Neural cell (in vitro differentiated cells): ENCODE measurements around the gene MMP13.

Source experiments
- EP300 ChIP-seq: fragments of 450-650 bp; conservative IDR thresholded peaks from 2 replicates; pipeline ENCODE4 v1.6.1; 2014; ENCODE audit warnings: antibody characterized with exemption, mild to moderate bottlenecking, moderate library complexity; ENCODE audit not compliant: poor library complexity, severe bottlenecking
- EZH2 ChIP-seq: fragments of 200-600, 300-800 bp; shearing (Covaris generic), sonication (generic); IDR thresholded peaks from 2 replicates; pipeline ENCODE4 v1.6.1; 2014; ENCODE audit warnings: antibody characterized with exemption, low read length, borderline replicate concordance, mild to moderate bottlenecking; ENCODE audit not compliant: insufficient read depth, poor library complexity, severe bottlenecking
- SMC3 ChIP-seq: fragments of 450-650 bp; conservative IDR thresholded peaks from 2 replicates; pipeline ENCODE4 v1.6.1; 2014; ENCODE audit warnings: antibody characterized with exemption, mild to moderate bottlenecking, moderate library complexity; ENCODE audit not compliant: poor library complexity
- TAF1 ChIP-seq: IDR thresholded peaks from 2 replicates; pipeline ENCODE4 v1.6.1; 2012; ENCODE audit warnings: low read depth
- TF ChIP-seq, protein P1 (sequence below): fragments of 450-650 bp; IDR thresholded peaks from 2 replicates; pipeline ENCODE4 v1.5.1; 2014; ENCODE audit warnings: antibody characterized with exemption, mild to moderate bottlenecking, moderate library complexity; ENCODE audit not compliant: poor library complexity, severe bottlenecking

DNA sequence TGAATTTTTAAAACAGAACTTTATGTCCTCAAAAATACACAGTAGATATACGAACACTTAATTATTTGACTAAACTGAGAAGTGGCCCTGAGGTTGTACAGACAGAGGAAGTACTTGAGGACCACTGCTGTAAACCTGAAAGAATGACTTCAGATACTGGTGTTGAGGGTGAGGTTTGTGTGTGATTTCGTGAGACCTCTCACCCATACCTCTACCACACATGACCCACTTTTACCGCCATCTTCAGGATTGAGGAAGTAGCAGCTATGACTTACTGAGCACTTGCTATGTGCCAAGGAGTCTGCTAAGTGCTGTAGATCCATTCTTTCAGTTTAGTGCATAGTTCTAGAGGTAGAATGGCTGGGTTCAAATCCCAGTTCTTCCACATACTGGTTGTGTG is 21.9 kb downstream of the MMP13 start:
- TF ChIP-seq, protein P1, sequence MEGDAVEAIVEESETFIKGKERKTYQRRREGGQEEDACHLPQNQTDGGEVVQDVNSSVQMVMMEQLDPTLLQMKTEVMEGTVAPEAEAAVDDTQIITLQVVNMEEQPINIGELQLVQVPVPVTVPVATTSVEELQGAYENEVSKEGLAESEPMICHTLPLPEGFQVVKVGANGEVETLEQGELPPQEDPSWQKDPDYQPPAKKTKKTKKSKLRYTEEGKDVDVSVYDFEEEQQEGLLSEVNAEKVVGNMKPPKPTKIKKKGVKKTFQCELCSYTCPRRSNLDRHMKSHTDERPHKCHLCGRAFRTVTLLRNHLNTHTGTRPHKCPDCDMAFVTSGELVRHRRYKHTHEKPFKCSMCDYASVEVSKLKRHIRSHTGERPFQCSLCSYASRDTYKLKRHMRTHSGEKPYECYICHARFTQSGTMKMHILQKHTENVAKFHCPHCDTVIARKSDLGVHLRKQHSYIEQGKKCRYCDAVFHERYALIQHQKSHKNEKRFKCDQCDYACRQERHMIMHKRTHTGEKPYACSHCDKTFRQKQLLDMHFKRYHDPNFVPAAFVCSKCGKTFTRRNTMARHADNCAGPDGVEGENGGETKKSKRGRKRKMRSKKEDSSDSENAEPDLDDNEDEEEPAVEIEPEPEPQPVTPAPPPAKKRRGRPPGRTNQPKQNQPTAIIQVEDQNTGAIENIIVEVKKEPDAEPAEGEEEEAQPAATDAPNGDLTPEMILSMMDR = no peak
- TF ChIP-seq EZH2 (no peak), TAF1 (no peak), SMC3 (no peak), EP300 (no peak)
